Kidney epithelial cell (primary cell): ENCODE results near the gene TOR4A. TPM values are rescaled to one million over a fixed set of nuclear protein-coding genes. Genes with fewer than 3 reads are reported as not detected.

Experiments used
- DNase-seq: peaks from one replicate; pipeline ENCODE4 v3.0.0-alpha.2; 2010; ENCODE audit warnings: low read depth
- H3K27me3 ChIP-seq: 2 replicates; pipeline ENCODE4 v1.6.0; 2011; ENCODE audit warnings: low read length; ENCODE audit not compliant: control insufficient read depth, insufficient read depth
- H3K36me3 ChIP-seq: 2 replicates; pipeline ENCODE4 v1.5.1; 2011; ENCODE audit warnings: low read length; ENCODE audit not compliant: control insufficient read depth, insufficient read depth
- H3K4me3 ChIP-seq: 2 replicates; pipeline ENCODE4 v1.5.1; 2011; ENCODE audit warnings: low read depth, mild to moderate bottlenecking, control low read depth, low read length
- total RNA-seq: library from RNA; depleted of rRNA; stranded (reverse); fragments of >200 nt; gene quantifications from 2 replicates; pipeline ENCODE4 v1.2.3, GENCODE V29; 2015
- TF ChIP-seq, protein P1 (sequence below): IDR thresholded peaks from 2 replicates; pipeline ENCODE4 v1.5.1; 2011; ENCODE audit warnings: mild to moderate bottlenecking, moderate library complexity, low read length, control low read depth, inconsistent platforms; ENCODE audit not compliant: insufficient read depth, poor library complexity, severe bottlenecking

The TOR4A gene
- total RNA-seq, 1 donor from 2014 or later, result 33.5 TPM

DNA sequence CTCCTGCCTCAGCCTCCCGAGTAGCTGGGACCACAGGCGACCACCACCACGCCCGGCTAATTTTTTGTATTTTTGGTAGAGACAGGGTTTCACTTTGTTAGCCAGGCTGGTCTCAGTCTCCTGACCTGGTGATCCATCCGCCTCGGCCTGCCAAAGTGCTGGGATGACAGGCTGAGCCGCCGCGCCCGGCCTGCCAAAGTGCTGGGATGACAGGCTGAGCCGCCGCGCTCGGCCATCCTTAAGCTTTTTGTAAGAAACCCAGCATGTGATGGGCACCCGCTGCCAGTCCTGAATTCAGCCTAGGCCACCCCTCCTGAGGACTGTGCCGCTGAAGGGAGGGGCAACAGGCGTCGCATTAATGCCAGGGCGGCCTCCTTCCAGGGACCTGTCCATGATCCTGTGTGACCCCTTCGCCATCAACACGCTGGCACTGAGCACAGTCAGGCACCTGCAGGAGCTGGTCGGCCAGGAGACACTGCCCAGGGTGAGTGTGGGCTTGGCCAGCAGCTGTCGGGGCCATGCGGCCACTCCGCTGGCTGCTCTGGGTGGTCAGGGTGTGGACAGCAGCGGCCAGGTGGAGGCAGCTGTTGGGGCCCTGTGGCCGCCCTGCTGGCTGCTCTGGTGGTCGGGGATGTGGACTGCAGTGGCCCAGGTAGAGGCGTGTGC is 11.9 kb upstream of the TOR4A start:
- DNase-seq, result no peak
- Histone ChIP-seq H3K4me3 (no peak overlapping the region), H3K36me3 (peaks cover 3% of the 10 kb centered on the region), H3K27me3 (no peaks in the 10 kb centered on the region)
- TF ChIP-seq, protein P1, sequence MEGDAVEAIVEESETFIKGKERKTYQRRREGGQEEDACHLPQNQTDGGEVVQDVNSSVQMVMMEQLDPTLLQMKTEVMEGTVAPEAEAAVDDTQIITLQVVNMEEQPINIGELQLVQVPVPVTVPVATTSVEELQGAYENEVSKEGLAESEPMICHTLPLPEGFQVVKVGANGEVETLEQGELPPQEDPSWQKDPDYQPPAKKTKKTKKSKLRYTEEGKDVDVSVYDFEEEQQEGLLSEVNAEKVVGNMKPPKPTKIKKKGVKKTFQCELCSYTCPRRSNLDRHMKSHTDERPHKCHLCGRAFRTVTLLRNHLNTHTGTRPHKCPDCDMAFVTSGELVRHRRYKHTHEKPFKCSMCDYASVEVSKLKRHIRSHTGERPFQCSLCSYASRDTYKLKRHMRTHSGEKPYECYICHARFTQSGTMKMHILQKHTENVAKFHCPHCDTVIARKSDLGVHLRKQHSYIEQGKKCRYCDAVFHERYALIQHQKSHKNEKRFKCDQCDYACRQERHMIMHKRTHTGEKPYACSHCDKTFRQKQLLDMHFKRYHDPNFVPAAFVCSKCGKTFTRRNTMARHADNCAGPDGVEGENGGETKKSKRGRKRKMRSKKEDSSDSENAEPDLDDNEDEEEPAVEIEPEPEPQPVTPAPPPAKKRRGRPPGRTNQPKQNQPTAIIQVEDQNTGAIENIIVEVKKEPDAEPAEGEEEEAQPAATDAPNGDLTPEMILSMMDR, result no peak

DNA sequence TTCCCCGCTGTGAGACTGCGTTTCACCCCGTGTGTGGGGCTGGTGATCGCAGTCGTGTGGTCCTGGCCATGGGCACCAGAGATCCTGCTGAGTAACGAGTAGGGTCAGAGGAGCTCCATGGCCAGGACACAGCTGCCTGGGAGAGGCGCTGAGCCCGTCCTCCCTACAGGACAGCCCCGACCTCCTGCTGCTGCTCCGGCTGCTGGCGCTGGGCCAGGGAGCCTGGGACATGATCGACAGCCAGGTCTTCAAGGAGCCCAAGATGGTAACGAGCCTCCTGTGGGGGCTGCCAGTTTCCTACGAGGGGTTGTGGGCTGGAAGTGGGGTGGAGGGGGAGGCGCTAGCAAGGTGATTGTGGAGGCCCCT is 11.4 kb upstream of the TOR4A start:
- DNase-seq, result no peak
- TF ChIP-seq, protein P1, result no peak
- Histone ChIP-seq H3K4me3 (no peak overlapping the region), H3K27me3 (no peaks in the 10 kb centered on the region), H3K36me3 (peaks cover 3% of the 10 kb centered on the region)

DNA sequence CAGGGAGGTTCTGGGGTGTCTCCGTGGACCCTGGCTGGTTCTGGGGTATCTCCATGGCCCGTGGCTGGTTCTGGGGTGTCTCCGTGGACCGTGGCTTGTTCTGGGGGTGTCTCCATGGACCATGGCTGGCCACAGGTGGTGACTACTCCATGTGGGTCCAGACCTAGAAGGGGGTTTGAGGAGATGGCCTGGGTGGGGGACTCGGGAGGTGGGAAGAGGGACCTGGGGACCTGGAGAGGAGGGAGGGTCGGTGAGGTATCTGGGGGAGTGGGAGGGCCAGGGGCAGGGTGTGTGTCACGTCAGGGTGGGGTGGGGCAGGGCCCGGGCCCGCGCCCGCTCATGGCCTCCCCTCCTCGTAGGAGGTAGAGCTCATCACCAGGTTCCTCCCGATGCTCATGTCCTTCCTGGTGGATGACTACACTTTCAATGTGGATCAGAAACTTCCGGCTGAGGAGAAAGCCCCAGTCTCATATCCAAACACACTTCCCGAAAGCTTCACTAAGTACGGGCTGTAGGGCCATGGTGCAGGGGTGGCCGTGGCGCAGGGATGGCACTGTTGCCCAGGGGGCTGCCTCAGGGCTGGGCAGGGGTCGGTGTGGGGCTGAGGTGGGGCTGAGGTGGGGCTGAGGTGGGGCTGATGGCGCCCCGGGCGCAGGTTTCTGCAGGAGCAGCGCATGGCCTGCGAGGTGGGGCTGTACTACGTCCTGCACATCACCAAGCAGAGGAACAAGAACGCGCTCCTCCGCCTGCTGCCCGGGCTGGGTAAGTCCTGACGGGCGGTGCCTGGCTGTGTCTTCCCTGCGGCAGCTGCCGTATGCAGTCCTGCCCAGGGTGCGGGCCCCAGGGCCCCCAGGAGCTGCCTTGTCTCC is 10.7 kb upstream of the TOR4A start:
- H3K4me3 ChIP-seq, result no peak overlapping the region
- peaks cover 3% of the 10 kb centered on the region for H3K36me3 ChIP-seq
- no peaks in the 10 kb centered on the region for H3K27me3 ChIP-seq
- TF ChIP-seq, protein P1, result no peak
- DNase-seq, result no peak

DNA sequence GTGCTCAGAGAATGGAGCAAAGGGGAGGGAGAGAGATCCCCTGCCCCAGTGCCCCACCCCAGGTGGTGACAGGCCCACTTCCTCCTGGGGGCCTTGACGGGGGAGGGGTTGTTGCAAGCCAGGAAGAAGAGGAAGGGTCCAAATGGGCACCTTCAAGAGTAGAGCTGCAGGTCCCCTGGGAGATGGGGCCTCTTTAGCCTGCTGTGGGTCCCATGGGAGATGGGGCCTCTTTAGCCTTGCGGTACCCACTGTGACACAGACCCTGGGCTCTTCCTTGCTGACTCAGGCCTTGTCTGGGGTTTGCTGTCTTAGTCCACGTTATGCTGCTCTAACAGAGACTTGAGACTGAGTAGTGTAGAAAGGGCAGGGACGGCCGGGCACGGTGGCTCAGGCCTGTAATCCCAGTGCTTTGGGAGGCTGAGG is 9.6 kb upstream of the TOR4A start:
- H3K27me3 ChIP-seq, result no peaks in the 10 kb centered on the region
- DNase-seq, result no peak
- TF ChIP-seq, protein P1, result no peak
- no peak overlapping the region for H3K4me3 ChIP-seq
- H3K36me3 ChIP-seq, result peaks cover 2% of the 10 kb centered on the region

DNA sequence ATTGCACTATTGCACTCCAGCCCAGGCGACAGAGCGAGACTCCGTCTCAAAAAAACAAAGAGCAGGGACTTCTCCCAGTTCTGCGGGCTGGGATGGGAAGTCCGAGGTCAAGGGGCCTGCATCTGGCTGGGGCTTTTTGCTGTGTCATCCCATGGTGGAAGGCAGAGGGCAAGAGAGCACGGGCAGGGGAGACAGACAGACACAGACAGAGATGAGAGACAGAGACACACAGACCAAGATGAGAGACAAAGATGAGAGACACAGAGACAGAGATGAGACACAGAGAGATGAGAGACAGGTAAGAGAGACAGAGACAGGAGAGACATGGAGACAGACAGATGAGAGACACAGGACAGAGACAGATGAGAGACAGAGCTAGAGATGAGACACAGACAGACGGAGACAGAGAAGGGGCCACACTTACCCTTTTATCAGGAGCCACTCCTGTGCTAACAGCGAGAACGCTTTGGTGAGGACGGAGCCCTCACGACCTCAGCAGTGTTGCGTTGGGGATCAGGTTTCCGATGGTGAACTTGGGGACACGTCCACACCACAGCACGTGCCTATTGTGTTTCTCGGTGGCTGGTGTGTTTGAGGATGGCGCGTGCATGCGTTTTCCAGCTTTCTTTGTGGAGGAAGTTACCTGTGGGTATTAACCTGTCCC is 8.9 kb upstream of the TOR4A start:
- Histone ChIP-seq H3K4me3 (no peak overlapping the region), H3K27me3 (no peaks in the 10 kb centered on the region), H3K36me3 (peaks cover 1% of the 10 kb centered on the region)
- no peak for DNase-seq
- TF ChIP-seq, protein P1, result no peak
